ENCODE results near the gene SAA1.

DNA sequence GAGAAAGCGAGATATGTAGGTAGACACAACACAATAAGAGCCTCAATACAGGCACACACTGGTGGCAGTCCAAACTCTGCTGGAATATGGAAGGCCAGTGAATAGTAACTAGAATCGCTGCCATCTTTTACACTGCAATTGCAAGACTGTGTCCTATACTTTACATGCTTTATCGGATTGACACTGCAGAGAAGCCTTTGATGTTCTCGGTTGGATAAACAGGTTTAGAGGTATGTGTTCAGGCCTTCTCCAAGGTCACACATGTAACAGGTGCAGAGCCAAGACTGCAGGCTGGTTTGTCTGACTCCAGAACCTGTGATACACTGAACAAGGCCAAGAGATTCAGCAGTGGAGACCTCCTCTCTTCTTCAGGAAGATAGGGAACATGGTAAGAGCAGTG is 5.1 kb downstream of the SAA1 start:
- TF ChIP-seq, protein P1, sequence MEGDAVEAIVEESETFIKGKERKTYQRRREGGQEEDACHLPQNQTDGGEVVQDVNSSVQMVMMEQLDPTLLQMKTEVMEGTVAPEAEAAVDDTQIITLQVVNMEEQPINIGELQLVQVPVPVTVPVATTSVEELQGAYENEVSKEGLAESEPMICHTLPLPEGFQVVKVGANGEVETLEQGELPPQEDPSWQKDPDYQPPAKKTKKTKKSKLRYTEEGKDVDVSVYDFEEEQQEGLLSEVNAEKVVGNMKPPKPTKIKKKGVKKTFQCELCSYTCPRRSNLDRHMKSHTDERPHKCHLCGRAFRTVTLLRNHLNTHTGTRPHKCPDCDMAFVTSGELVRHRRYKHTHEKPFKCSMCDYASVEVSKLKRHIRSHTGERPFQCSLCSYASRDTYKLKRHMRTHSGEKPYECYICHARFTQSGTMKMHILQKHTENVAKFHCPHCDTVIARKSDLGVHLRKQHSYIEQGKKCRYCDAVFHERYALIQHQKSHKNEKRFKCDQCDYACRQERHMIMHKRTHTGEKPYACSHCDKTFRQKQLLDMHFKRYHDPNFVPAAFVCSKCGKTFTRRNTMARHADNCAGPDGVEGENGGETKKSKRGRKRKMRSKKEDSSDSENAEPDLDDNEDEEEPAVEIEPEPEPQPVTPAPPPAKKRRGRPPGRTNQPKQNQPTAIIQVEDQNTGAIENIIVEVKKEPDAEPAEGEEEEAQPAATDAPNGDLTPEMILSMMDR (conservative IDR thresholded peaks at IDR 0.05; ENCODE audit: low read length) = no peak
- no peak for TF ChIP-seq EZH2phosphoT487 (IDR thresholded peaks at IDR 0.05; ENCODE audit: borderline replicate concordance, low read depth, low read length)
